RCC 7860 (cell line): ENCODE measurements around the gene COL12A1.

Experiments used
- DNase-seq: peaks from one replicate; pipeline ENCODE4 v3.0.0-alpha.2; 2015; ENCODE audit warnings: low spot score
- FAIRE-seq: peaks from 2 replicates; lab custom pipeline; 2012; peaks lifted over from hg19 to GRCh38; lab: Jason Lieb, UNC

COL12A1 gene

GRCh38 chr6:75205776-75206575, at the start of gene COL12A1:
COL12A1 (minus strand) TSS chr6:75206053; CDS start chr6:75202792, 3,261 bp downstream.
- peak; percentile 72 for DNase-seq

GRCh38 chr6:75250552-75250951, 44.7 kb upstream of the COL12A1 start:
- no peak for FAIRE-seq
- no peak for DNase-seq

More at GRCh38 chr6:75205776-75206575, at the start of gene COL12A1:
- no peak for FAIRE-seq

- FAIRE-seq (no peak), DNase-seq (no peak)
Measured at GRCh38 chr6:75249837-75250236, 44.0 kb upstream of the COL12A1 start.

GRCh38 chr6:75246386-75246785, 40.5 kb upstream of the COL12A1 start:
- DNase-seq: no peak
- FAIRE-seq: no peak

- no peak for FAIRE-seq
- no peak for DNase-seq
Measured at GRCh38 chr6:75244063-75244584, 38.3 kb upstream of the COL12A1 start.

- FAIRE-seq (peak; percentile 90), DNase-seq (peak; percentile 94)
Measured at GRCh38 chr6:75243333-75244062, 37.6 kb upstream of the COL12A1 start, which contains the start of gene COX7A2. COX7A2 (minus strand) TSS chr6:75243801; CDS start chr6:75243734, 67 bp downstream.

GRCh38 chr6:75236630-75237029, 30.8 kb upstream of the COL12A1 start:
- no peak for DNase-seq
- FAIRE-seq: no peak

- DNase-seq (no peak), FAIRE-seq (no peak)
Measured at GRCh38 chr6:75235271-75235670, 29.4 kb upstream of the COL12A1 start.

GRCh38 chr6:75234126-75234865, 28.4 kb upstream of the COL12A1 start:
- no peak for DNase-seq

GRCh38 chr6:75233092-75233615, 27.3 kb upstream of the COL12A1 start:
- FAIRE-seq (no peak), DNase-seq (no peak)

More at GRCh38 chr6:75234126-75234865, 28.4 kb upstream of the COL12A1 start:
- no peak for FAIRE-seq

- DNase-seq (peak; percentile 12), FAIRE-seq (peak; percentile 38)
Measured at GRCh38 chr6:75230484-75231325, 24.9 kb upstream of the COL12A1 start.

- FAIRE-seq (no peak), DNase-seq (no peak)
Measured at GRCh38 chr6:75224303-75224926, 18.6 kb upstream of the COL12A1 start.

GRCh38 chr6:75223428-75223827, 17.6 kb upstream of the COL12A1 start:
- no peak for FAIRE-seq

GRCh38 chr6:75222261-75222660, 16.4 kb upstream of the COL12A1 start:
- FAIRE-seq: no peak

More at GRCh38 chr6:75223428-75223827, 17.6 kb upstream of the COL12A1 start:
- no peak for DNase-seq

GRCh38 chr6:75221116-75221515, 15.3 kb upstream of the COL12A1 start:
- no peak for FAIRE-seq
- DNase-seq: no peak

More at GRCh38 chr6:75222261-75222660, 16.4 kb upstream of the COL12A1 start:
- DNase-seq: no peak

- FAIRE-seq (no peak), DNase-seq (no peak)
Measured at GRCh38 chr6:75220357-75220756, 14.5 kb upstream of the COL12A1 start.

GRCh38 chr6:75219263-75219662, 13.4 kb upstream of the COL12A1 start:
- DNase-seq: no peak
- FAIRE-seq: no peak

- no peak for FAIRE-seq
Measured at GRCh38 chr6:75217193-75217592, 11.3 kb upstream of the COL12A1 start.

GRCh38 chr6:75215291-75215690, 9.4 kb upstream of the COL12A1 start:
- no peak for FAIRE-seq
- DNase-seq: no peak

More at GRCh38 chr6:75217193-75217592, 11.3 kb upstream of the COL12A1 start:
- no peak for DNase-seq
